H1 (cell line): Measurements from ENCODE around the gene CABP4. TPM values are rescaled to one million over a fixed set of nuclear protein-coding genes. Genes with fewer than 3 reads are reported as not detected.
A peak's percentile ranks its signal among the peaks of the same experiment; 100 is the strongest.

Experiments
- HDAC2 ChIP-seq, 2 experiments: fragments of 300-600 bp in 1 of 2; sonication (generic) in 1 of 2; IDR thresholded peaks; 2 replicates each; pipeline ENCODE4 v1.6.1; 2011 to 2012; ENCODE audit warnings: low read depth in 2 of 2, low read length in 2 of 2, mild to moderate bottlenecking in 2 of 2, moderate library complexity in 2 of 2, borderline replicate concordance in 1 of 2, inconsistent platforms in 1 of 2
- KDM1A ChIP-seq: fragments of 200-600, 300-600 bp; sonication (generic); IDR thresholded peaks from 2 replicates; pipeline ENCODE4 v1.7.1; 2016; ENCODE audit warnings: mild to moderate bottlenecking, low read length, borderline replicate concordance
- RAD21 ChIP-seq, 2 experiments: IDR thresholded peaks in 1 of 2; conservative IDR thresholded peaks in 1 of 2; 2 replicates each; pipeline ENCODE4 v1.6.1; 2011; ENCODE audit warnings: low read depth in 2 of 2, low read length in 2 of 2, improper control_type of control experiment in 1 of 2, inconsistent platforms in 1 of 2, mild to moderate bottlenecking in 1 of 2, moderate library complexity in 1 of 2
- SP4 ChIP-seq: IDR thresholded peaks from 2 replicates; pipeline ENCODE4 v1.6.1; 2012; ENCODE audit warnings: low read length, inconsistent platforms
- TBP ChIP-seq: IDR thresholded peaks from 2 replicates; pipeline ENCODE4 v1.6.1; 2011; ENCODE audit warnings: low read depth, low read length, improper control_type of control experiment
- polyA plus RNA-seq, 7 experiments: library from polyadenylated mRNA; depleted of rRNA in 3 of 7; stranded (reverse) in 5 of 7; unstranded in 2 of 7; fragments of >200 nt in 5 of 7; fragments of 200-250 nt in 2 of 7; gene quantifications; 1 replicate in 5 of 7; 2 replicates in 1 of 7; 4 replicates in 1 of 7; pipeline versions ENCODE4 v1.2.1 to v1.2.3, GENCODE V29; 2011 to 2013; ENCODE audit warnings: missing spikeins in 2 of 7, mixed read lengths in 2 of 7
- total RNA-seq: library from RNA; stranded (reverse); fragmentation: NEBNext Ultra II Directional; extraction: Animal tissue kit (Norgen Biotek cat#: 25700); gene quantifications from 2 replicates; pipeline ENCODE4 v1.2.1, GENCODE V29; 2021

CABP4 gene
- total and polyA plus RNA-seq, 2 of the 8 experiments (the other 6 are each of a cell fraction or from before 2014, with no cell fraction given): not detected

GRCh38 chr11:67428052-67429001, 26.8 kb upstream of the CABP4 start, which contains the start of gene RPS6KB2 (continued):
- TF ChIP-seq HDAC2 (IDR thresholded peaks at IDR 0.05; ENCODE audit: borderline replicate concordance in 1 of 2, low read depth in 2 of 2, low read length in 2 of 2) (0 out of 4 replicates have a peak, but pooled peaks of 1 of the 2 experiments have one; percentile 55), RAD21 (IDR thresholded peaks at IDR 0.05 in 1 of 2, conservative IDR thresholded peaks at IDR 0.05 in 1 of 2; ENCODE audit: low read depth in 2 of 2, low read length in 2 of 2) (no peak), TBP (peak; percentile 73; the same call in 1 of the 2 replicates), SP4 (peak; percentile 90; the same call in 1 of the 2 replicates), KDM1A (no peak)
- TF ChIP-seq, all 59 proteins: peak for 28
